HepG2 (cell line): Measurements from ENCODE around the gene CCDC82. TPM values are rescaled to one million over a fixed set of nuclear protein-coding genes. Genes with fewer than 3 reads are reported as not detected.

Experiments used
- ATAC-seq: fragments of 200-7000 bp; cut with Tn5 transposase; 3 replicates; pipeline ENCODE4 v1.9.1; 2020; ENCODE audit warnings: mild to moderate bottlenecking, moderate library complexity
- BruUV-seq: library from RNA; stranded (reverse); fragments of 400-500 nt; replicated peaks from 2 replicates; lab custom pipeline; 2021; lab: Mats Ljungman, UMichigan
- CTCF ChIA-PET: fragments of 300-600 bp; formaldehyde crosslinking; extraction: SDS; loops from one replicate; lab custom pipeline; 2021; ENCODE audit warnings: low total read pairs, inconsistent platforms, low intra/inter-chr PET ratio; lab: Yijun Ruan, JAX
- POLR2A ChIA-PET: fragments of 350-600 bp; sonication (Branson Sonifier 250); formaldehyde crosslinking; loops from one replicate; lab custom pipeline; 2020; ENCODE audit warnings: antibody characterized with exemption, inconsistent platforms; lab: Yijun Ruan, JAX
- DNase-seq: peaks from one replicate; pipeline ENCODE4 v3.0.0-alpha.2; 2015; ENCODE audit warnings: low spot score
- FAIRE-seq: peaks from 3 replicates; lab custom pipeline; 2011; peaks lifted over from hg19 to GRCh38; lab: Jason Lieb, UNC
- H2AFZ ChIP-seq: one replicate; pipeline ENCODE4 v1.6.1; 2011; ENCODE audit warnings: low read length, inconsistent platforms
- H3K27ac ChIP-seq: fragments of 300-600 bp; 3 replicates; pipeline ENCODE4 v1.8.0; 2011; ENCODE audit warnings: mixed run types, mild to moderate bottlenecking, mixed read lengths, low read length, inconsistent platforms; ENCODE audit not compliant: insufficient read depth; ENCODE audit errors: extremely low read length
- H3K27me3 ChIP-seq, 2 experiments: fragments of 200-600 bp in 1 of 2; 2 replicates in 1 of 2; 3 replicates in 1 of 2; pipeline versions ENCODE4 v1.6.0 to v1.8.0; 2011; ENCODE audit warnings: low read length in 2 of 2, mild to moderate bottlenecking in 2 of 2, moderate library complexity in 2 of 2, inconsistent platforms in 1 of 2; ENCODE audit not compliant: insufficient read depth in 2 of 2, control insufficient read depth in 1 of 2
- H3K36me3 ChIP-seq, 2 experiments: fragments of 200-600 bp in 1 of 2; replicated peaks in 1 of 2; 2 replicates in 1 of 2; 3 replicates in 1 of 2; pipeline versions ENCODE4 v1.5.1 to v1.8.0; 2011; ENCODE audit warnings: low read length in 2 of 2, inconsistent platforms in 1 of 2; ENCODE audit not compliant: insufficient read depth in 2 of 2, control insufficient read depth in 1 of 2
- H3K4me1 ChIP-seq: 2 replicates; pipeline ENCODE4 v1.5.1; 2012; ENCODE audit warnings: low read length, inconsistent platforms; ENCODE audit not compliant: insufficient read depth
- H3K4me2 ChIP-seq: 2 replicates; pipeline ENCODE4 v1.6.0; 2011; ENCODE audit warnings: low read depth, low read length, inconsistent platforms
- H3K4me3 ChIP-seq, 3 experiments: fragments of 200-600 bp in 1 of 3; sonication (generic), shearing (Covaris generic) in 1 of 3; replicated peaks in 1 of 3; 2 replicates each; pipeline ENCODE4 v1.5.1; 2011 to 2016; ENCODE audit warnings: low read length in 3 of 3, inconsistent platforms in 2 of 3, low read depth in 2 of 3, mild to moderate bottlenecking in 2 of 3, control low read depth in 1 of 3, mixed read lengths in 1 of 3; ENCODE audit not compliant: insufficient read depth in 1 of 3
- H3K79me2 ChIP-seq: one replicate; pipeline ENCODE4 v1.6.1; 2011; ENCODE audit warnings: low read length, inconsistent platforms; ENCODE audit not compliant: insufficient read depth
- H3K9ac ChIP-seq: 2 replicates; pipeline ENCODE4 v1.6.0; 2011; ENCODE audit warnings: mild to moderate bottlenecking, low read depth, low read length, inconsistent platforms; ENCODE audit not compliant: insufficient read depth
- H3K9me3 ChIP-seq: 2 replicates; pipeline ENCODE4 v1.5.1; 2012; ENCODE audit warnings: mild to moderate bottlenecking, low read length
- H4K20me1 ChIP-seq: 2 replicates; pipeline ENCODE4 v1.6.0; 2011; ENCODE audit warnings: inconsistent platforms, mild to moderate bottlenecking, low read length, moderate library complexity; ENCODE audit not compliant: insufficient read depth
- ARNT2 ChIP-seq: sonication (generic); formaldehyde crosslinking; IDR thresholded peaks from 2 replicates; pipeline ENCODE4 v1.8.0; 2022; ENCODE audit warnings: mild to moderate bottlenecking, low read depth, missing genetic modification reagents, moderate library complexity
- FOXO4 ChIP-seq: sonication (generic); formaldehyde crosslinking; conservative IDR thresholded peaks from 2 replicates; pipeline ENCODE4 v1.8.1; 2023; ENCODE audit warnings: missing genetic modification reagents
- HDAC2 ChIP-seq: sonication (generic); formaldehyde crosslinking; IDR thresholded peaks from 2 replicates; pipeline ENCODE4 v1.4.0; 2020; ENCODE audit warnings: missing genetic modification reagents
- IKZF1 ChIP-seq: fragments of 450-650 bp; IDR thresholded peaks from 2 replicates; pipeline ENCODE4 v1.7.1; 2016
- RELA ChIP-seq: sonication (generic); formaldehyde crosslinking; IDR thresholded peaks from 2 replicates; pipeline ENCODE4 v1.4.0; 2020; ENCODE audit warnings: missing genetic modification reagents
- SETDB1 ChIP-seq: sonication (generic); formaldehyde crosslinking; IDR thresholded peaks from 2 replicates; pipeline ENCODE4 v1.5.1; 2020; ENCODE audit warnings: missing genetic modification reagents, mild to moderate bottlenecking, borderline replicate concordance
- SMARCE1 ChIP-seq: fragments of 450-650 bp; IDR thresholded peaks from 2 replicates; pipeline ENCODE4 v1.6.1; 2017; ENCODE audit warnings: borderline replicate concordance
- ZBTB26 ChIP-seq: IDR thresholded peaks from 2 replicates; pipeline ENCODE4 v1.6.1; 2016; ENCODE audit warnings: missing compliant biosample characterization, missing genetic modification reagents, borderline replicate concordance
- ZBTB33 ChIP-seq: sonication (generic); formaldehyde crosslinking; IDR thresholded peaks from 2 replicates; pipeline ENCODE4 v1.4.0; 2020; ENCODE audit warnings: missing genetic modification reagents
- ZNF614 ChIP-seq: IDR thresholded peaks from 2 replicates; pipeline ENCODE4 v1.6.1; 2018; ENCODE audit warnings: missing biosample characterization, missing genetic modification reagents, inconsistent platforms, borderline replicate concordance
- in situ Hi-C: cut with HindIII; loops from 2 replicates; pipeline ENCODE4 v1.10.0; 2017; ENCODE audit warnings: low pct_unique_long_range_greater_than_20kb; ENCODE audit not compliant: extremely low pct_ligation_motif_present
- intact Hi-C: fragments of 100-400 bp; cut with micrococcal nuclease; formaldehyde crosslinking; loops from one replicate; pipeline ENCODE4 v1.10.0; 2022; ENCODE audit not compliant: unreplicated experiment
- polyA plus RNA-seq, 8 experiments: library from polyadenylated mRNA; depleted of rRNA in 3 of 8; stranded (reverse) in 7 of 8; unstranded in 1 of 8; fragments of >200 nt; fragmentation: Illumina TruSeq in 4 of 8; extraction: Trizol in 4 of 8; gene quantifications; 2 replicates each; pipeline versions ENCODE4 v1.2.1 to v1.2.3, GENCODE V29; 2011 to 2016; ENCODE audit warnings: low read depth in 4 of 8, missing spikeins in 1 of 8, mixed read lengths in 1 of 8; ENCODE audit not compliant: insufficient read depth in 1 of 8
- total RNA-seq, 5 experiments: library from RNA; depleted of rRNA; stranded (reverse); fragments of >200 nt; fragmentation: Illumina TruSeq; extraction: Trizol; gene quantifications; 2 replicates each; pipeline ENCODE4 v1.2.3, GENCODE V29; 2016; ENCODE audit warnings: low read depth in 1 of 5

Gene CCDC82
- total and polyA plus RNA-seq, 2 of the 13 experiments (the other 11 are each of a cell fraction or from before 2014, with no cell fraction given) = 19.7 to 25.7 TPM

GRCh38 chr11:96413408-96413807 is 23.7 kb upstream of the CCDC82 start:
- intact Hi-C loops = no loop called here
- Histone ChIP-seq H2AFZ (peak overlapping the region; percentile 89), H3K36me3 (no peaks in the 10 kb centered on the region), H3K9ac (peak overlapping the region; percentile 12)
- ATAC-seq = peak; percentile 73
- TF ChIP-seq IKZF1 (no peak), HDAC2 (no peak), ZNF614 (CRISPR knock-in tag) (no peak), FOXO4 (CRISPR knock-in tag) (no peak), RELA (CRISPR knock-in tag) (no peak), SETDB1 (CRISPR knock-in tag) (no peak), ARNT2 (CRISPR knock-in tag) (no peak), SMARCE1 (no peak), ZBTB26 (CRISPR knock-in tag) (no peak), ZBTB33 (CRISPR knock-in tag) (no peak)
- TF ChIP-seq, all 625 proteins: peak for 0
- POLR2A ChIA-PET = interaction anchor here (1.8 kb wide), 1 partner anchor 24 kb away, joined by 10 read pairs; the partner anchor contains the start of genes CCDC82 and JRKL
- Histone ChIP-seq H3K4me1 (peaks cover 26% of the 10 kb centered on the region), H3K9me3 (no peaks in the 10 kb centered on the region), H3K27me3 (no peaks in the 10 kb centered on the region), H4K20me1 (no peaks in the 10 kb centered on the region), H3K4me3 (0 out of 6 replicates have a peak overlapping the region, but pooled peaks of 1 of the 3 experiments have one; percentile 36), H3K79me2 (no peaks in the 10 kb centered on the region), H3K4me2 (peak overlapping the region; percentile 66), H3K27ac (no peak overlapping the region)
- in situ Hi-C loops = no loop called here
- CTCF ChIA-PET = no interaction called here
- FAIRE-seq (no peak), DNase-seq (no peak)
- no TSS peak for BruUV-seq
